Stomach (tissue), 9 donors: ENCODE results near the gene SLC22A4. TPM values are rescaled to one million over a fixed set of nuclear protein-coding genes. Genes with fewer than 3 reads are reported as not detected.

Experiments
- DNase-seq, 2 donors: peaks; one replicate each; pipeline versions ENCODE4 v3.0.0 to v3.0.0-alpha.2; 2013 to 2019
- H3K27ac ChIP-seq, 5 donors: fragments of 200-600 bp in 4 of 5; sonication (generic) in 4 of 5; one replicate each; pipeline ENCODE4 v1.5.1; 2013 to 2019; ENCODE audit warnings: mild to moderate bottlenecking in 1 of 5, moderate library complexity in 1 of 5
- H3K27me3 ChIP-seq, 3 donors: fragments of 200-600 bp; sonication (generic); one replicate each; pipeline ENCODE4 v1.5.1; 2017 to 2019; ENCODE audit warnings: mixed run types in 1 of 3
- H3K36me3 ChIP-seq, 4 donors: fragments of 200-600 bp; sonication (generic); 1 replicate in 3 of 4; 2 replicates in 1 of 4; pipeline ENCODE4 v1.5.1; 2016 to 2019
- H3K4me1 ChIP-seq, 4 donors: fragments of 200-600 bp; sonication (generic); one replicate each; pipeline ENCODE4 v1.5.1; 2016 to 2019
- H3K4me3 ChIP-seq, 4 donors: fragments of 200-600 bp; sonication (generic) in 3 of 4; one replicate each; pipeline ENCODE4 v1.5.1; 2016 to 2019; ENCODE audit warnings: mild to moderate bottlenecking in 1 of 4
- H3K9me3 ChIP-seq, 4 donors: fragments of 200-600 bp; sonication (generic); one replicate each; pipeline ENCODE4 v1.5.1; 2016 to 2019
- CTCF ChIP-seq, 7 experiments: fragments of 450-650 bp in 4 of 7; fragments of 200-600 bp in 3 of 7; sonication (generic) in 3 of 7; IDR thresholded peaks; one replicate each; pipeline ENCODE4 v1.5.1; 2016 to 2019; ENCODE audit warnings: antibody characterized with exemption in 7 of 7, control low read depth in 2 of 7, mild to moderate bottlenecking in 1 of 7
- EP300 ChIP-seq: sonication (generic); formaldehyde crosslinking; IDR thresholded peaks from one replicate; pipeline ENCODE4 v1.6.1; 2017; ENCODE audit warnings: antibody characterized with exemption
- POLR2A ChIP-seq, 4 donors: fragments of 450-650 bp; IDR thresholded peaks; one replicate each; pipeline ENCODE4 v1.6.1; 2016; ENCODE audit warnings: antibody characterized with exemption in 4 of 4, control low read depth in 2 of 4, mild to moderate bottlenecking in 1 of 4, moderate library complexity in 1 of 4
- POLR2AphosphoS5 ChIP-seq, 3 donors: sonication (generic); formaldehyde crosslinking; IDR thresholded peaks; one replicate each; pipeline ENCODE4 v1.6.1; 2016; ENCODE audit warnings: antibody characterized with exemption in 3 of 3
- WGBS, 5 donors: extraction: QIAGEN DNeasy Blood & Tissue Kit in 3 of 5; methylation state at CpG; one replicate each; pipeline versions ENCODE4 v1.1.5 to v1.1.7; 2013 to 2018; 5-methylcytosine and 5-hydroxymethylcytosine counted together
- intact Hi-C: fragments of 100-400 bp; cut with DNase I; formaldehyde crosslinking; loops from one replicate; pipeline ENCODE4 v1.15.1; 2023; ENCODE audit warnings: low total_unique reads
- polyA plus RNA-seq, 3 donors: library from polyadenylated mRNA; stranded (reverse); fragments of 200-250 nt; gene quantifications; one replicate each; pipeline ENCODE4 v1.2.3, GENCODE V29; 2013
- small RNA-seq, 4 donors: library from RNA; depleted of rRNA; stranded (forward); fragments of <200 nt; gene quantifications; one replicate each; pipeline ENCODE3, GENCODE V24; 2016
- total RNA-seq, 5 donors: library from RNA; depleted of rRNA; stranded (reverse); fragments of >200 nt; gene quantifications; one replicate each; pipeline versions ENCODE4 v1.1.0 to v1.2.3, GENCODE V29; 2014 to 2016
- donor health status: healthy with polysubstance abuse.
- donor health status: Bipolar disorder and iron deficiency.
- donor health status: healthy.

SLC22A4 gene
- total and polyA plus RNA-seq, 8 donors = 0.31 to 24.5 (median 0.53) TPM; not detected in 2

DNA sequence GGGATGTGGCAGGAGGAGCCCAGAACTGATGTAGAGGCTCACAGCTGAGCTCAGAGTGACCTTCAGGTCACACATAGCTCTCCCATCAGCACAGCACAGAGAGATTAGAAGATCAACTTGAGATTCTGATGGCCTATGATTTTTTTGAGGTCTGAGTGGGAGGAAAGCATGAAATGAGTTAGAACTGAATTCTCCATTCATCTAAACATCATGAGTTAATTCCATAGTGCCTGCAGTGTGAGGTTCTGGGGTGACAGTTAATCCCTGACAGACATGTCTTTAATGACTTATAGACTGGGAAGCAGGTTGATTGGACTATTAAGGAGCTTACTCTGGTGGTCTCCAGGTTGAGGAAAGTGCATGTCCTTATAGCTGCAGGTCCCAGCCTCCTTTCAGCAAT, 97.7 kb downstream of the SLC22A4 start:
- H3K9me3 ChIP-seq = no peaks in the 10 kb centered on the region
- DNase-seq = no peak
- H3K27ac ChIP-seq = peak overlapping the region in 2 of 5 donors; percentile 12 to 41
- peaks cover 18 to 43% (median 42%) of the 10 kb centered on the region in 4 donors for H3K36me3 ChIP-seq
- intact Hi-C loops = no loop called here
- TF ChIP-seq CTCF (IDR thresholded peaks at IDR 0.05) (no peak), POLR2A (IDR thresholded peaks at IDR 0.05) (no peak), EP300 (no peak), POLR2AphosphoS5 (IDR thresholded peaks at IDR 0.05) (no peak)
- H3K4me3 ChIP-seq = no peak overlapping the region
- no peaks in the 10 kb centered on the region for H3K27me3 ChIP-seq
- H3K4me1 ChIP-seq = peaks cover 34 to 56% (median 49%) of the 10 kb centered on the region in 4 donors

DNA sequence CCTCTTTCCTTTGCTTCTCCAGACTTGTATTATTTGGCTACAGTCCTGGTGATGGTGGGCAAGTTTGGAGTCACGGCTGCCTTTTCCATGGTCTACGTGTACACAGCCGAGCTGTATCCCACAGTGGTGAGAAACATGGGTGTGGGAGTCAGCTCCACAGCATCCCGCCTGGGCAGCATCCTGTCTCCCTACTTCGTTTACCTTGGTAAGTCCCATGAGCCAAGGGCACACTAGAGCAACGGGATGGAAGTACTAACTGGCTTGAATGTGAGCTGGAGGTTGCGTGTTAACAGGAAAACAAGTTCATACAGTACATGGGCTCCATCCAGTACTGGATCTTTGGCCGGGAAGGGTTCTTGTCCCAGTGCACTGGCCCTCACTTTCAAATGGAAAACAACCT, 98.2 kb downstream of the SLC22A4 start:
- intact Hi-C loops = no loop called here
- Histone ChIP-seq H3K27ac (no peak overlapping the region), H3K4me3 (no peak overlapping the region), H3K4me1 (peaks cover 28 to 51% (median 43%) of the 10 kb centered on the region in 4 donors), H3K9me3 (no peaks in the 10 kb centered on the region), H3K36me3 (peaks cover 18 to 43% (median 42%) of the 10 kb centered on the region in 4 donors), H3K27me3 (no peaks in the 10 kb centered on the region)
- TF ChIP-seq CTCF (IDR thresholded peaks at IDR 0.05) (no peak), EP300 (no peak), POLR2AphosphoS5 (IDR thresholded peaks at IDR 0.05) (no peak), POLR2A (IDR thresholded peaks at IDR 0.05) (no peak)
- DNase-seq = no peak
- WGBS, 5 donors = 87 to 91% (median 90%) methylated on average over 8 of the region's 8 CpGs

GRCh38 chr5:132392978-132393825, 99.0 kb downstream of the SLC22A4 start:
- peaks cover 18 to 43% (median 42%) of the 10 kb centered on the region in 4 donors for H3K36me3 ChIP-seq
- no peaks in the 10 kb centered on the region for H3K9me3 ChIP-seq
- no peak overlapping the region for H3K27ac ChIP-seq
- no peak for DNase-seq
- no peak overlapping the region for H3K4me3 ChIP-seq
- no peaks in the 10 kb centered on the region for H3K27me3 ChIP-seq
- H3K4me1 ChIP-seq = peaks cover 20 to 49% (median 38%) of the 10 kb centered on the region in 4 donors
- intact Hi-C loops = no loop called here
- WGBS, 5 donors = 88 to 91% (median 90%) methylated on average over 6 of the region's 6 CpGs
- TF ChIP-seq CTCF (IDR thresholded peaks at IDR 0.05) (no peak), POLR2A (IDR thresholded peaks at IDR 0.05) (no peak), EP300 (no peak), POLR2AphosphoS5 (IDR thresholded peaks at IDR 0.05) (no peak)

Small RNA genes lying within 50 kb of the gene (small RNA-seq; reads per million reads assigned to genes)
- gene MIR3936 = 0 to 0.15 (median 0) reads per million in 4 donors

Other genes with a start within 250 kb of the SLC22A4 start
- gene IL3, start 233.7 kb upstream of the SLC22A4 start, total RNA-seq = not detected
- gene IL3, start 233.7 kb upstream of the SLC22A4 start, polyA plus RNA-seq = not detected
- gene CSF2, start 220.6 kb upstream of the SLC22A4 start, total RNA-seq = not detected
- not detected for gene CSF2, start 220.6 kb upstream of the SLC22A4 start, polyA plus RNA-seq
- gene P4HA2, start 66.5 kb upstream of the SLC22A4 start, total RNA-seq = 100 to 1,000 TPM in 1 of 5 donors, 10 to 100 TPM in 4; 18.7 to 109 (median 37.9) TPM
- 10 to 100 TPM in 2 of 3 donors, 1 to 10 TPM in 1; 9.0 to 21.2 (median 20.4) TPM for gene P4HA2, start 66.5 kb upstream of the SLC22A4 start, polyA plus RNA-seq
- 10 to 100 TPM in 4 of 5 donors, not detected in 1; 13.9 to 37.8 (median 25.4) TPM for gene PDLIM4, start 36.7 kb upstream of the SLC22A4 start, total RNA-seq
- 10 to 100 TPM; 11.2 to 52.4 (median 16.1) TPM for gene PDLIM4, start 36.7 kb upstream of the SLC22A4 start, polyA plus RNA-seq
- 10 to 100 TPM; 11.4 to 46.1 (median 37.5) TPM for gene SLC22A5, start 75.3 kb downstream of the SLC22A4 start, total RNA-seq
- gene SLC22A5, start 75.3 kb downstream of the SLC22A4 start, polyA plus RNA-seq = 1 to 10 TPM; 2.1 to 5.7 (median 3.0) TPM
- gene IRF1, start 196.4 kb downstream of the SLC22A4 start, total RNA-seq = 100 to 1,000 TPM in 2 of 5 donors, 10 to 100 TPM in 3; 18.0 to 256 (median 91.5) TPM
- 10 to 100 TPM; 17.1 to 80.2 (median 49.1) TPM for gene IRF1, start 196.4 kb downstream of the SLC22A4 start, polyA plus RNA-seq
- gene IL5, start 249.1 kb downstream of the SLC22A4 start, total RNA-seq = not detected
- gene IL5, start 249.1 kb downstream of the SLC22A4 start, polyA plus RNA-seq = not detected